Measurements from ENCODE around the gene CMSS1. TPM values are rescaled to one million over a fixed set of nuclear protein-coding genes. Genes with fewer than 3 reads are reported as not detected.

CMSS1 gene
- total and polyA plus RNA-seq, 9 donors, result 14.5 to 54.0 (median 24.9) TPM

DNA sequence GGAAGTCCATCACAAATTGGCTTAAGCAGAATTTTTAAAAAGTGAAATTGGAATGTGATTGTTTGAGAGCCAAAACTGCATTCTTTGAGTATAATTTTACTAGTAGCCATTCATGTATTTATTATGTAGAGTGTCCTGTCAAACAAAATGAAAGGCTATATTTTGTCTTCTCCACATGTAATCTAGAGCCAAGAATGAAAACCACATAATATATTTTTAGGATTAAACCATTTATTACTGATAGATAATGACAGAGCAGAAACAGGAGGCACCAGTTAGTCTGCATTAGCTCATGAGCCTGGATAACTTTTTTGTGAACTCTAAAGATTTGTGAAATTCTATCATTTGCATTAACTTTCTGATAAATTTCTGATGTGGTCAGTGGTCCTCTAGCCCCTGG, 166.5 kb downstream of the CMSS1 start:
- DNase-seq, result no peak
- H3K27me3 ChIP-seq, result no peaks in the 10 kb centered on the region
- intact Hi-C loops (cut with DNase I), result no loop called here
- no peak overlapping the region for H3K4me3 ChIP-seq
- H3K36me3 ChIP-seq, result no peaks in the 10 kb centered on the region
- no peaks in the 10 kb centered on the region for H3K9me3 ChIP-seq
- peaks cover 1% of the 10 kb centered on the region for H3K4me1 ChIP-seq (ENCODE audit: insufficient read depth)
- H3K27ac ChIP-seq, result no peak overlapping the region
- TF ChIP-seq EP300 (IDR thresholded peaks at IDR 0.05), result no peak
- no peak for TF ChIP-seq POLR2A (IDR thresholded peaks at IDR 0.05)
- TF ChIP-seq, protein P1, sequence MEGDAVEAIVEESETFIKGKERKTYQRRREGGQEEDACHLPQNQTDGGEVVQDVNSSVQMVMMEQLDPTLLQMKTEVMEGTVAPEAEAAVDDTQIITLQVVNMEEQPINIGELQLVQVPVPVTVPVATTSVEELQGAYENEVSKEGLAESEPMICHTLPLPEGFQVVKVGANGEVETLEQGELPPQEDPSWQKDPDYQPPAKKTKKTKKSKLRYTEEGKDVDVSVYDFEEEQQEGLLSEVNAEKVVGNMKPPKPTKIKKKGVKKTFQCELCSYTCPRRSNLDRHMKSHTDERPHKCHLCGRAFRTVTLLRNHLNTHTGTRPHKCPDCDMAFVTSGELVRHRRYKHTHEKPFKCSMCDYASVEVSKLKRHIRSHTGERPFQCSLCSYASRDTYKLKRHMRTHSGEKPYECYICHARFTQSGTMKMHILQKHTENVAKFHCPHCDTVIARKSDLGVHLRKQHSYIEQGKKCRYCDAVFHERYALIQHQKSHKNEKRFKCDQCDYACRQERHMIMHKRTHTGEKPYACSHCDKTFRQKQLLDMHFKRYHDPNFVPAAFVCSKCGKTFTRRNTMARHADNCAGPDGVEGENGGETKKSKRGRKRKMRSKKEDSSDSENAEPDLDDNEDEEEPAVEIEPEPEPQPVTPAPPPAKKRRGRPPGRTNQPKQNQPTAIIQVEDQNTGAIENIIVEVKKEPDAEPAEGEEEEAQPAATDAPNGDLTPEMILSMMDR (IDR thresholded peaks at IDR 0.05), result no peak

DNA sequence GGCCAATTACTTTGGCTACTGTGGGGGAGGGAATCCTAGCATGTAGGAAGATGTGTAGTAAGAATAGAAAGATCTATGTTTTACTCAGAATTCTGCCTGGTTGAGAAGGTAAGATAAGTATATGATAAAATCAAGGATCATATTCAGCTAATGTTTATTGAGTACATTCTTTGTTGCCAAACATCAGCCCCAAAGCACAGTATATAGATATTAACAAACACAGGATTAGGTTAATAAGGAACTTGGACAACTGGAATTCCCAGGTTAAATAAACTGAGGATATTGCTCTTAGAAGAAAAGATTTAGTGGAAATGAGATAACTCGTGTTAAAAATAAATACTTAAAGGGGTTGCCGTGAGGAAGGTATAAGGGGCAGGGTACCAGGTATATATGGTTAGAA, 167.0 kb downstream of the CMSS1 start:
- intact Hi-C loops (cut with DNase I), result no loop called here
- 58 to 67% (median 62%) methylated on average over 2 of the region's 2 CpGs for WGBS, 3 donors
- TF ChIP-seq, protein P1 (IDR thresholded peaks at IDR 0.05), result no peak
- TF ChIP-seq POLR2A (IDR thresholded peaks at IDR 0.05), result no peak
- no peak for TF ChIP-seq EP300 (IDR thresholded peaks at IDR 0.05)
- no peaks in the 10 kb centered on the region for H3K27me3 ChIP-seq
- H3K4me3 ChIP-seq, result no peak overlapping the region
- H3K36me3 ChIP-seq, result no peaks in the 10 kb centered on the region
- H3K9me3 ChIP-seq, result no peaks in the 10 kb centered on the region
- peaks cover 1% of the 10 kb centered on the region for H3K4me1 ChIP-seq (ENCODE audit: insufficient read depth)
- DNase-seq, result no peak
- no peak overlapping the region for H3K27ac ChIP-seq

DNA sequence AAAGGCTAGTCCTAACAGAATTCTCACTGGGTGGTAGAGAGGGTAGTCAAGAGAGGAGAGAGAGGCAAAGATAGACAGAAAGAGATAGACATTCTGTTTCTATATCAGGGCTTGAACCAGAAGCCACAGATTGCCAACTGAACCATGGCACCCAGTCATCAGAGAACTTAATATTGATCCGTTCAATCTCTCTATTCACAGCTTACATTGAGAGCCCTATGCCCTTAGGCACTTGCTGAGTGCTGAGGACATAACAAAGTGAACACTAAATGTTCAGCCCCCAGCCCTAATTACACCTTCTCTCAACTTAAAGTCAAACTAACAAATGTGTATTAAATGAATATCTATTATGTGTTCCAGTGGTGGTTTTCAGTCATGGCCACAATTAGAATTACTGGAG, 172.5 kb downstream of the CMSS1 start:
- Histone ChIP-seq H3K4me3 (no peak overlapping the region), H3K9me3 (no peaks in the 10 kb centered on the region), H3K36me3 (no peaks in the 10 kb centered on the region), H3K27me3 (no peaks in the 10 kb centered on the region), H3K27ac (no peak overlapping the region), H3K4me1 (ENCODE audit: insufficient read depth) (no peaks in the 10 kb centered on the region)
- intact Hi-C loops (cut with DNase I), result no loop called here
- WGBS, 3 donors, result 95 to 98% (median 96%) methylated on average over 1 of the region's 1 CpG
- no peak for DNase-seq
- TF ChIP-seq EP300 (IDR thresholded peaks at IDR 0.05) (no peak), POLR2A (IDR thresholded peaks at IDR 0.05) (no peak)
- TF ChIP-seq, protein P1 (IDR thresholded peaks at IDR 0.05), result no peak

DNA sequence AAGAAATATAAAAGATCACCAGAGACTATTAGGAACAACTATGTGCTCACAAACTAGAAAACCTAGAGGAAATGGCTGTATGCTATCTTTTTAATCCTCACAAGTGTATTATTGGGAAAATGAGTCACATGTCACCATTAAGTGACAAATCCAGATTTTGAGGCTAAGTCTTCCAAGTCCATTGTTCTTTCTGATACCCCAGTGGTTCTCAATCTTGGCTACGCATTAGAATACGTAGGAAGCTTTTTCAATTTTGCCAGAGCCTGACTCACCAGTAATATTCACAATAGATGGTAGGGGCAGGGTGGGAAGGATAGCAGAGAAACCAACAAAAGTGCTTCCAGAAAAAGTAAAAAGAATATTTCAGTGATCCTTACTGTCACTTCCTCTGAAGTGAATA, 179.6 kb downstream of the CMSS1 start:
- Histone ChIP-seq H3K36me3 (no peaks in the 10 kb centered on the region), H3K27me3 (no peaks in the 10 kb centered on the region), H3K9me3 (no peaks in the 10 kb centered on the region), H3K4me1 (ENCODE audit: insufficient read depth) (no peaks in the 10 kb centered on the region), H3K4me3 (no peak overlapping the region), H3K27ac (no peak overlapping the region)
- TF ChIP-seq POLR2A (IDR thresholded peaks at IDR 0.05) (no peak), EP300 (IDR thresholded peaks at IDR 0.05) (no peak)
- TF ChIP-seq, protein P1 (IDR thresholded peaks at IDR 0.05), result no peak
- DNase-seq, result no peak
- intact Hi-C loops (cut with DNase I), result no loop called here
- WGBS, 3 donors, result 88 to 94% (median 90%) methylated on average over 2 of the region's 2 CpGs

DNA sequence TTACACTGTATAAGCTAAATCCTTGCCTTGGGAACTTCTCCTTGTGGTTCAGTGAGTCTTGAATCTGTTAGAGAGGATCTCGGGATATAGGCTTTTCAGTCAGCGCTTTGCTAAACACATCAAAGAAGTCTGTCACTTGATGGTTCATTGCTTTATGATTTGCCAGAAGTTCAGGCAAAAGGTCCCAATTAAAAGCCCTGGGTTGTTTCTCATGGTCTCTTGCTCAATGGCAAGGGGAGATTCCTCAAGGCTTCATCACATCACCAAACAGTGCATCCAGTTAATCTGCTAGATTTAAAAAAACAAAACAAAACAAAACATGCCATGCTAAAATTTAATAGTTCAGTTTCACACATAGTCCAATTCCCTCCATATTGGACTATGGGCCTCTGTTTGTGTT, 181.9 kb downstream of the CMSS1 start:
- no peaks in the 10 kb centered on the region for H3K27me3 ChIP-seq
- DNase-seq, result no peak
- 87 to 98% (median 94%) methylated on average over 2 of the region's 2 CpGs for WGBS, 3 donors
- intact Hi-C loops (cut with DNase I), result no loop called here
- H3K4me1 ChIP-seq (ENCODE audit: insufficient read depth), result no peaks in the 10 kb centered on the region
- TF ChIP-seq POLR2A (IDR thresholded peaks at IDR 0.05) (no peak), EP300 (IDR thresholded peaks at IDR 0.05) (no peak)
- TF ChIP-seq, protein P1 (IDR thresholded peaks at IDR 0.05), result no peak
- no peak overlapping the region for H3K4me3 ChIP-seq
- no peaks in the 10 kb centered on the region for H3K36me3 ChIP-seq
- no peaks in the 10 kb centered on the region for H3K9me3 ChIP-seq
- no peak overlapping the region for H3K27ac ChIP-seq
